ENCODE results near the gene TRMT6. TPM values are rescaled to one million over a fixed set of nuclear protein-coding genes. Genes with fewer than 3 reads are reported as not detected.

TRMT6 gene
- total RNA-seq, 1 donor from 2014 or later: 18.4 TPM

- Mint-ChIP-seq H3K27me3 (ENCODE audit: unreplicated experiment) (peaks cover 2% of the 10 kb centered on the region), H3K27ac (ENCODE audit: unreplicated experiment) (no peak overlapping the region), H3K36me3 (ENCODE audit: unreplicated experiment) (no peaks in the 10 kb centered on the region), H3K4me1 (ENCODE audit: low read depth, unreplicated experiment) (peaks cover 3% of the 10 kb centered on the region), H3K4me3 (ENCODE audit: unreplicated experiment) (no peak overlapping the region), H3K9me3 (ENCODE audit: unreplicated experiment) (no peaks in the 10 kb centered on the region)
- no peak for DNase-seq
- TF ChIP-seq CTCF (IDR thresholded peaks at IDR 0.05; ENCODE audit: partially characterized antibody, unreplicated experiment): no peak
Measured at GRCh38 chr20:5931411-5931810, 18.9 kb downstream of the TRMT6 start.

- DNase-seq: no peak
- TF ChIP-seq CTCF (IDR thresholded peaks at IDR 0.05; ENCODE audit: partially characterized antibody, unreplicated experiment): no peak
- Mint-ChIP-seq H3K27ac (ENCODE audit: unreplicated experiment) (no peak overlapping the region), H3K9me3 (ENCODE audit: unreplicated experiment) (no peaks in the 10 kb centered on the region), H3K36me3 (ENCODE audit: unreplicated experiment) (no peaks in the 10 kb centered on the region), H3K27me3 (ENCODE audit: unreplicated experiment) (peaks cover 2% of the 10 kb centered on the region), H3K4me1 (ENCODE audit: low read depth, unreplicated experiment) (peaks cover 3% of the 10 kb centered on the region), H3K4me3 (ENCODE audit: unreplicated experiment) (no peak overlapping the region)
Measured at GRCh38 chr20:5928836-5929715, 21.3 kb downstream of the TRMT6 start.

- no peak for DNase-seq
- Mint-ChIP-seq H3K4me3 (ENCODE audit: unreplicated experiment) (no peak overlapping the region), H3K9me3 (ENCODE audit: unreplicated experiment) (peaks cover 2% of the 10 kb centered on the region), H3K36me3 (ENCODE audit: unreplicated experiment) (peaks cover 9% of the 10 kb centered on the region), H3K27ac (ENCODE audit: unreplicated experiment) (no peak overlapping the region), H3K4me1 (ENCODE audit: low read depth, unreplicated experiment) (no peaks in the 10 kb centered on the region), H3K27me3 (ENCODE audit: unreplicated experiment) (peaks cover 4% of the 10 kb centered on the region)
- no peak for TF ChIP-seq CTCF (IDR thresholded peaks at IDR 0.05; ENCODE audit: partially characterized antibody, unreplicated experiment)
Measured at GRCh38 chr20:5927749-5928462, 22.4 kb downstream of the TRMT6 start.

- H3K4me1 Mint-ChIP-seq (ENCODE audit: low read depth, unreplicated experiment): peaks cover under 1% of the 10 kb centered on the region
- peaks cover 4% of the 10 kb centered on the region for H3K9me3 Mint-ChIP-seq (ENCODE audit: unreplicated experiment)
- peaks cover 20% of the 10 kb centered on the region for H3K36me3 Mint-ChIP-seq (ENCODE audit: unreplicated experiment)
- H3K4me3 Mint-ChIP-seq (ENCODE audit: unreplicated experiment): no peak overlapping the region
- H3K27ac Mint-ChIP-seq (ENCODE audit: unreplicated experiment): no peak overlapping the region
- H3K27me3 Mint-ChIP-seq (ENCODE audit: unreplicated experiment): peaks cover 2% of the 10 kb centered on the region
- no peak for DNase-seq
- TF ChIP-seq CTCF (IDR thresholded peaks at IDR 0.05; ENCODE audit: partially characterized antibody, unreplicated experiment): no peak
Measured at GRCh38 chr20:5925551-5925950, 24.8 kb downstream of the TRMT6 start.

GRCh38 chr20:5923493-5923892 is 26.8 kb downstream of the TRMT6 start:
- H3K4me3 Mint-ChIP-seq (ENCODE audit: unreplicated experiment): no peak overlapping the region
- H3K9me3 Mint-ChIP-seq (ENCODE audit: unreplicated experiment): peaks cover 4% of the 10 kb centered on the region
- TF ChIP-seq CTCF (IDR thresholded peaks at IDR 0.05; ENCODE audit: partially characterized antibody, unreplicated experiment): no peak
- no peak overlapping the region for H3K27ac Mint-ChIP-seq (ENCODE audit: unreplicated experiment)
- H3K36me3 Mint-ChIP-seq (ENCODE audit: unreplicated experiment): peaks cover 26% of the 10 kb centered on the region
- DNase-seq: no peak
- H3K4me1 Mint-ChIP-seq (ENCODE audit: low read depth, unreplicated experiment): peaks cover 6% of the 10 kb centered on the region
- peaks cover 2% of the 10 kb centered on the region for H3K27me3 Mint-ChIP-seq (ENCODE audit: unreplicated experiment)

Measured in glutamatergic neuron (in vitro differentiated cells).